Measurements from ENCODE around the gene LEKR1.

DNA sequence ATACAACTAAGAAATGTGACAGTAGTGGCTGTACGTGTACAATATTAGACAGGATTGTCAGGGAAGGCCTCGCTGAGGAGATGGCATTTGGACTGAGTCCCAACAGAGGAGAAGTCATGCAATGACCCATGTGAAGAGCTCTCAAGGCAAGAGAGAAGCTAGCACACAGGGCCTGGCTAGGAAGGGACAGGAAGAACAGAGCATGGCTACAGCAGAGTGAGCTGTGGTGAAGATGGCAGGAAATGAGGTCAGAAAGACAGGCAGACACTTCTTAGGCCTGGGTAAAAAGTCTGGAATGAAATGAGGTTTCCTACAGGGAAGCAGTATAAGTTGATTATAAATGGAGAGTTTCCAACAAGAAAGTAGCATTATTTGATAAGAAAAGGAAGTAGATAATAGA, 33.2 kb upstream of the LEKR1 start:
- no peak for TF ChIP-seq CTCF (IDR thresholded peaks at IDR 0.05)
- no peak for TF ChIP-seq EZH2 (IDR thresholded peaks at IDR 0.05; ENCODE audit: borderline replicate concordance, insufficient read depth, low read depth, low read length, poor library complexity, severe bottlenecking)
